HFF-Myc (cell line): ENCODE results near the gene SPIRE1.
"Not testable (repeated sequence)": the region's sequence is repeated elsewhere in the genome, so short reads cannot be mapped to it uniquely, and the experiment has no call there.

Source experiments
- DNase-seq: peaks from one replicate; pipeline ENCODE4 v3.0.0-alpha.2; 2011; ENCODE audit warnings: low read depth; ENCODE audit errors: extremely low read depth
- H3K4me3 ChIP-seq: replicated peaks from 2 replicates; pipeline ENCODE4 v1.5.1; 2011; ENCODE audit warnings: low read depth, mild to moderate bottlenecking, control low read depth, low read length
- TF ChIP-seq, protein P1 (sequence below): IDR thresholded peaks from 2 replicates; pipeline ENCODE4 v1.5.1; 2012; ENCODE audit warnings: mild to moderate bottlenecking, low read depth, low read length, control low read depth; ENCODE audit errors: missing control alignments

SPIRE1 gene

GRCh38 chr18:12497296-12497695 is 160.6 kb downstream of the SPIRE1 start:
- DNase-seq, result no peak
- TF ChIP-seq, protein P1, sequence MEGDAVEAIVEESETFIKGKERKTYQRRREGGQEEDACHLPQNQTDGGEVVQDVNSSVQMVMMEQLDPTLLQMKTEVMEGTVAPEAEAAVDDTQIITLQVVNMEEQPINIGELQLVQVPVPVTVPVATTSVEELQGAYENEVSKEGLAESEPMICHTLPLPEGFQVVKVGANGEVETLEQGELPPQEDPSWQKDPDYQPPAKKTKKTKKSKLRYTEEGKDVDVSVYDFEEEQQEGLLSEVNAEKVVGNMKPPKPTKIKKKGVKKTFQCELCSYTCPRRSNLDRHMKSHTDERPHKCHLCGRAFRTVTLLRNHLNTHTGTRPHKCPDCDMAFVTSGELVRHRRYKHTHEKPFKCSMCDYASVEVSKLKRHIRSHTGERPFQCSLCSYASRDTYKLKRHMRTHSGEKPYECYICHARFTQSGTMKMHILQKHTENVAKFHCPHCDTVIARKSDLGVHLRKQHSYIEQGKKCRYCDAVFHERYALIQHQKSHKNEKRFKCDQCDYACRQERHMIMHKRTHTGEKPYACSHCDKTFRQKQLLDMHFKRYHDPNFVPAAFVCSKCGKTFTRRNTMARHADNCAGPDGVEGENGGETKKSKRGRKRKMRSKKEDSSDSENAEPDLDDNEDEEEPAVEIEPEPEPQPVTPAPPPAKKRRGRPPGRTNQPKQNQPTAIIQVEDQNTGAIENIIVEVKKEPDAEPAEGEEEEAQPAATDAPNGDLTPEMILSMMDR, result no peak
- H3K4me3 ChIP-seq, result no peak overlapping the region

DNA sequence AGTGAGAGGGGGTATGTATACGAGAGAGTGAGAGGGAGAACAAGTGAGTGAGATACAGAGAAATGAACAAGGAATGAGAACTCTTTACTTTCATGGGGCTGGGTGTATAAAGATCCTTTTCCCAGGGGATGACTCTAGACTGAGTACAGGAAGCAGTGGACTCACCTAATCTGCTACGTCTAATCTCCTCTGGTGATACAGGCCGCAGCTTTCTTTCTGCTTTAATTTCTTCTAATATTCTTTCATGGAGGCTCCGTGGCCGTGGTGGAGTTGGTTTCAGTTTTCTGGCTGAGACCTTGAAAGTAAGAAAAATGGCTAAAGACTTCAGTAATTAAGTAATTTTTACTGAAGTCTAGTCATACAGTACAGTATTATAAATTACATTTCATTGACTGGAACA is 165.0 kb downstream of the SPIRE1 start:
- TF ChIP-seq, protein P1, result no peak
- H3K4me3 ChIP-seq, result no peak overlapping the region
- no peak for DNase-seq

GRCh38 chr18:12491611-12492435 is 166.1 kb downstream of the SPIRE1 start:
- no peak overlapping the region for H3K4me3 ChIP-seq
- DNase-seq, result no peak
- TF ChIP-seq, protein P1, result no peak

- no peak overlapping the region for H3K4me3 ChIP-seq
- TF ChIP-seq, protein P1, result no peak
- no peak for DNase-seq
Measured at GRCh38 chr18:12485479-12486105, 172.3 kb downstream of the SPIRE1 start.

GRCh38 chr18:12481915-12482314 is 176.0 kb downstream of the SPIRE1 start:
- DNase-seq, H3K4me3 ChIP-seq: not testable (repeated sequence)

DNA sequence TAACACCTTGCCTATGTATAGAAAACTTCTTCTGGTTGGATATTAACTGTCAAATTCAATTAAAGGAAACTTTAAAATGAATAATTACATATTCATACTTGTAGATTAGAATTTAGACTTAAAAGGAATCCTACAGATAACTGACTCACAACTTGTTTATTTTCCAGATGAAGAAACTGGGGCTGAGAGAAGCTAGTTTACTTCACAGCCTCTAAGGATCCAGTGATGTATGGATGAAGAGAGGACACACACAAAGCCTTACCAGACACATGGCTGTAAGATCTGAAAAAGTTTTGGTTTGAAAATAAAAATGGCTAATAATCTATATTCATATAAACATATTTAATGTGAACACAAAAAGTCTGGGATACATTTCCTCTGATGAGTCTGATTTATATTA is 177.9 kb downstream of the SPIRE1 start:
- TF ChIP-seq, protein P1, result no peak
- H3K4me3 ChIP-seq, result no peak overlapping the region
- DNase-seq, result no peak

DNA sequence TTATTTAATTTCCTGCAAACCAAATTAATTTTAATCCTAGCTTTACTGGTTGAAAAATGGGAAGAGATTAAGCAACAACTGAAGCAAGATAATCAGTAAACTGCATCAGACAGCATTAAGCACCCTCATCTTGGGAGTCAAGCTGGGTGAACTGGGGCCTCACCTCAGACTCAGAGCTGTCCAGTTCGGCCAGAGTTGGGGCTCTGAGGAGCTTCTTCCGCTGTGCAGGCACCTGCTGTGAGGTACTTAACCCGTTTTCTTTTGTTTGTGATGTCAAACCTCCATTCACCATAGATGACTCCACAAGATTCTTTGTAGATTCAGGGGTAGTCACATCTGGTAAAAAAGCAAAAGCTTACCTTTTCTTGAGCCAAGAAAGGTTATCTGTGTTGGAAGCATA is 178.4 kb downstream of the SPIRE1 start:
- TF ChIP-seq, protein P1, result no peak
- DNase-seq, result no peak
- no peak overlapping the region for H3K4me3 ChIP-seq
